Fibroblast of the aortic adventitia (primary cell): ENCODE data around the gene GLB1L. TPM values are rescaled to one million over a fixed set of nuclear protein-coding genes. Genes with fewer than 3 reads are reported as not detected.

Experiments used
- DNase-seq: peaks from one replicate; pipeline ENCODE4 v3.0.0-alpha.2; 2010; ENCODE audit warnings: low read depth
- H3K4me3 ChIP-seq: 2 replicates; pipeline ENCODE4 v1.5.1; 2011; ENCODE audit warnings: low read depth, mild to moderate bottlenecking, control low read depth, low read length, moderate library complexity
- CTCF ChIP-seq: IDR thresholded peaks from 2 replicates; pipeline ENCODE4 v1.5.1; 2011; ENCODE audit warnings: mild to moderate bottlenecking, low read length, control low read depth, inconsistent platforms; ENCODE audit not compliant: insufficient read depth
- total RNA-seq: library from RNA; depleted of rRNA; stranded (reverse); fragments of >200 nt; gene quantifications from 2 replicates; pipeline ENCODE4 v1.2.3, GENCODE V29; 2012; ENCODE audit warnings: low replicate concordance

GLB1L gene
- total RNA-seq, 1 donor: 10.5 TPM

- no peak for TF ChIP-seq CTCF
- DNase-seq: no peak
- no peak overlapping the region for H3K4me3 ChIP-seq
Measured at GRCh38 chr2:219273937-219274336, 28.7 kb upstream of the GLB1L start.

- no peak for TF ChIP-seq CTCF
- no peak overlapping the region for H3K4me3 ChIP-seq
- DNase-seq: no peak
Measured at GRCh38 chr2:219272995-219273394, 27.8 kb upstream of the GLB1L start.

- DNase-seq: no peak
- no peak for TF ChIP-seq CTCF
- H3K4me3 ChIP-seq: no peak overlapping the region
Measured at GRCh38 chr2:219272356-219272755, 27.1 kb upstream of the GLB1L start.

- no peak for TF ChIP-seq CTCF
Measured at GRCh38 chr2:219271021-219271420, 25.8 kb upstream of the GLB1L start.

GRCh38 chr2:219270055-219270372 lies 24.8 kb upstream of the GLB1L start:
- DNase-seq: no peak
- no peak overlapping the region for H3K4me3 ChIP-seq
- no peak for TF ChIP-seq CTCF

More at GRCh38 chr2:219271021-219271420, 25.8 kb upstream of the GLB1L start:
- no peak overlapping the region for H3K4me3 ChIP-seq
- DNase-seq: no peak

- no peak for DNase-seq
- no peak overlapping the region for H3K4me3 ChIP-seq
- TF ChIP-seq CTCF: no peak
Measured at GRCh38 chr2:219269362-219270054, 24.3 kb upstream of the GLB1L start.

- TF ChIP-seq CTCF: no peak
- DNase-seq: no peak
- no peak overlapping the region for H3K4me3 ChIP-seq
Measured at GRCh38 chr2:219268294-219268693, 23.1 kb upstream of the GLB1L start.
